NCI-H82 treated with DMSO at 0.1 percent for 48 hours (cell line): ENCODE results near the gene MAN1B1.

Experiments used
- DNase-seq: peaks from one replicate; lab custom pipeline; 2025; ENCODE audit not compliant: unreplicated experiment; lab: John Stamatoyannopoulos, UW

Gene MAN1B1

DNA sequence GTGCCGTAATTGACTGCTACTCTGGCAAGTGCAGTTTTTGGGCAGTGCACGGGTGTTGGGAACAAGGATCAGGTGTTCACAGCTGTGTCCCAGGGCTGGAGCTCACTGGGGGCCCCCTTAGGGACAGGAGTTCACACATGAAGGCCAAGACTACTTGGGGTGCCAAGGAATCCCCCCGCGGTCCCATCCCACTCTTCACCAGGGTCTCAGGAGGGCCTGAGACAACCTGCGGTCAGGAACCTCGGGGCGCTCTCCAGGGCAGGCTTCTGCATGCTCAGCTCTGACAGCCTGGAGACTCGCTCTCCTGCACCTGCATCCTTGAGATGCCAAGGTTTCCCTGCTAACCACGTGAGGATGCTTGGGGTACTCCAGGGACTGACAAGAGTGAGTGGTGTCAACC is 2.3 kb upstream of the MAN1B1 start:
- no peak for DNase-seq

DNA sequence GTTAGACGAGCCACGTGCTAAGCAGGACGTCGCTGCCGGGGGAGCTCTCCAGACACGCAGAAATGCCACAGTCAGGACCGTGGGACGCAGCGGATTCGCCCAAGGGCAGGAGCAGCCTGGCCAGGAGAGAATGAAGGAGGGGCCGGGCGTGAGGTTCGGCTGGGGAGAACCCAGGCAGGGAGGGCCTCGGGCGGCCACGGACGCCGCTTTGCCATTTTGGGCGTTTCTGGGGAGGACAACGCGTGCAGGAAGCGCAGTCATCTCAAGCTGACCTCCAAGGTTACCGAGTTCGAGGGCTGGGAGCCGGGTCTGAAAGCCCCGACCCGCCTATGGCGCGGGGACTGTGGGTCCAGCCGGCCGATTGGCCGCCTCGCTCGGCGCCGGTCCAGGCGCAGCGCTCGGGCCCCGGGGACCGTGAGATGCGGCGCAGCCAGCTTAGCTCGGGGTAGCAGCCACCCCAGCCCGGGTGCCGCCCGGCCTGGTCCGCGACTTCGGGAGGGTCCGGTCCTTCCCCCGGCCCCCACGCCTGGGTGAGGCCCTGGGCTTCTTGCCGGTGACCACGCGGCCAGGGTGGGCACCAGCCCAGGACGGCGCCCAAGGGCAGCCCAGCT is 760 bp upstream of the MAN1B1 start:
- no peak for DNase-seq

DNA sequence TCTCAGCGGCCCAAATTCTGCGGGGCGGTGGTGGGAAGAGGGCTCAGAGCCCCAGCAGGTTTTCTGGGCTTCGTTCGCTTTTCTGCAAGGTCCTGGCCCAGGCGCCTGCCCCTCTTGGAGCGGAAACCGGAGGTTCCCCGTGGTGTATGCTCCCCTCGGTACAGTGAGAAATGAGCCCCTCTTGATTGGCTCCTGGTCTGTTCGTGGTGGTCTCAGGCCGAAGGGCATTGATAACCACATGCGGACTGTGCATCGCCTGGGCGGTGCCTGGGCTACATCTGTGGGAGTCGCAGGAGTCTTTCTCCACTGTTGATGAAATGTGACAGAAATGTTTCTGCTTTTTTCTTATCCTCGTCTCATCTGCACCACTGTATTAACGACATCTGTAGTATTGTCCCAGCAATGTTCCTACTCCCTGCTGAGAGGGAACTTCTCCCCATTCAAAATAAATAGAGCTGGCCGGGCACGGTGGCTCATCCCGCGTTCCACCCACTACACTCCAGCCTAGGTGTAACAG is 682 bp downstream of the MAN1B1 start:
- no peak for DNase-seq

DNA sequence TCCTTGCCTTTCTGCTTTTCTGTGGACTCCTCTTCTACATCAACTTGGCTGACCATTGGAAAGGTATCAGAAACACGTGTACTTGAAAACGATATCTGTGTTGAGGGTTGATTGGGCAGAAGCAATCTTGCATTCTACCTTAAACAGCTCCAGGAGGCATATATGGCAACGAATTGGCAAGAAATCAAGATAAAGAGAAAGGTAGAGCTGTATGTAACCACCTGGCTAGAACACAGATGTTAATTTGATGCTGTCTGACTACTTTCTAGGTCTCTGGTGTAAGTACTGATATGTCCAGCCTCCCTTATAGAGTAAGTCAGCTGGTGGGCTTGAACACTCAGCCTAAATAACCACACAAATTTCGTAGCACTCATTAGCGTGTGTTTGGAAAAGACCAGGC is 1.3 kb downstream of the MAN1B1 start:
- no peak for DNase-seq

DNA sequence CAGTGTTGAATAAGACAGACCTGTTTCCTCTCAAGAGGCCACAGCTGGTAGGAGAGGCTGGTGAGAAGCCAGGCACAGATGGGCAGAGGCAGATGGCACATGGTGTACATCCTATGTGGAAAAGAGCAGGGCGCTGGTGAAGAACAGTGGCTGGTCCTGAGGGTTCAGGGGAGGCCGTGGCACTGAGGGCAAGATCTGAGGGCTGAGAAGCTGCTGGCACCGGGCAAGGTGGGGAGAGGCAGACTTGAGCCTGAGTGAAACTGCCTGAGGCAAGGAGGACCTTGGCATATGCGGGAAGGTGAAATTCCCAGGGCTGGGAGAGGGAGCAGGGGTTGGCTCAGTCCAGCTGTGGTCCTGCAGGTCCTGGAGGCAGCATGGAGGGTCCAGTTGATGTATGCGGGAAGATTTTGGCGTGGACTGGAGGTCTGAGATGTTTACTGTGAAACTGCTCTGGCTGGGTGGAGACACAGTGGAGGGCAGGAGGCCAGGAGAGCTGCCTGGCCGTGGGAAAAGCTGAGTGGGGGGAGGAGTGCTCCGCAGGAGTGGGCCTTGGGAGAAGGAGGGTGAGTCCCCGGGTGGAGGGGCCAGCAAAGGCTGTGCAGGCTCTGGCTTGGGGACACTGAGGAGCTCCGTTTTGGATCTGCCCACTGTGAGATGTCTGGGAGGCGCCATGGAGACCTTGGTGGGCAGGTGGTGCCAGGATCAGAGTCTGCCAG is 2.6 kb downstream of the MAN1B1 start:
- DNase-seq = no peak

DNA sequence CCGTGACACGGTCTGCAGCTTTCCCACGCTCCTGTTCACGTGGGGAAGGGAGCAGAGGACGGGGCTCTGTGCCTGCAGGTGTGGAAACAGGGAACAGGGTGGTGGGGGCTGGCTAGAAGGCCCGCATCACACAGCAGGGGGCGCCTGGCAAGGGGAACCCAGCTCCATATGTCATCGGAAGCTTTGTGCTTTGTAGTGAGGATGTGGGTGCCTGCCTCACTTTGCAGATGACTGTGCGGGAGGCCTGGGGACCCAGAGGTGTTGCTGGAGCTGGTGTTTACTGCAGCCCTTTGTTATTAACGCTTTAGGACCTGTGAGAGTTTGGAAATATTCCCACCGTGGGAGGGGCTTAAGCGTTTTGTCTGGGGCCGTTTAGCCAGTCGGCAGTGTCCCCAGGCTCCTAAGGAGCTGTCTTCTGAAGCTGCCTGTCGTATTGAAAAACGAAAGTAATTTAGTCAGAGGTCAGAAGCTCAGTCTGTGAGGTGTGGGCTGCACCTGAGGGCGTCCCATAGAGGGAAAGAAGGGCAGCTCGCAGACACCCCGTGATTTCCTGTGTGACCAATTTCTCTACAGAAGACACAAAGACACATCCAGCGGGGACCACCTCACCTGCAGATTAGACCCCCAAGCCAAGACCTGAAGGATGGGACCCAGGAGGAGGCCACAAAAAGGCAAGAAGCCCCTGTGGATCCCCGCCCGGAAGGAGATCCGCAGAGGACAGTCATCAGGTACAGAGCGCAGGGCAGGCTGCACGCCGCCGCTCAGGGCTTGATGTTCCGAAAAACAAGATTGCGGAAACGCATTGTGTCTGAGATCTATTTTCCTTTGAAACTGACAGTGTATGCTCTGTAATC is 9.1 kb downstream of the MAN1B1 start:
- DNase-seq = no peak

DNA sequence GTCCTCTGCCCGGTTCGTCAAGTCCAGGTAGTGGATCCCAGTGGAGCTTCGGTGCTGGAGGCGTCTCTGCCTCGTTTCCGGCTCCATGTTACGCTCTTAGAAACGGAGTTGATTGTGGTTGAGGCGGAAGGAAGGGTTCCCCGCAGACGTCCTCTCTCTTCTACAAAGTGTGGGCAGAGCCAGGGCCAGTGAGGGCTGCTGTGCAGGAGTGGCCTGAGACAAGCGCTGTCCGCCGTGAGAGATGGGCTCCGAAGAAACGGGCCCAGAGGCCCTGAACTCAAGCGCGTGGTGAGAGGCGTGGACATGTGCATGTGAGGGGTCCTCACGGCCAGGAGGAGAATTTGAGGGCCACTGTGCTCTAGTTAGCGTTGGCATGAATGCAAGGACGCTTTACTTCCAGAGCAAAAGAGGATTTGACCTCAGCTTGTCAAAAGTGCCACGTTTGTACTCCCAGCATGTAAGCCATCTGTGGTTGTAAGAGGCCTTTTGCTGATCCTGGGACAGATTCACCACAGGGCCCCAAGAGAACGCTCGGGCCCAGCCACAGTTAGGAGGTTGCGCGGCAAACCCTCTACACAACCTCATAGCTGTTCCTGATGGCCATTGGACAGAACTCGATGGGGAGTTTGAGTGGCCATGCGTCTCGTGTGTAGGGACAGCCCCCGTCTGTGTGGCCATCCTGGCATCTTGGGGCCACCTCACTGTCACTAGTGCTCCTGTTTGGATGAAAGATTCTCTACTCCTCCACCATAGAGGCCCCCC is 10.2 kb downstream of the MAN1B1 start:
- no peak for DNase-seq

DNA sequence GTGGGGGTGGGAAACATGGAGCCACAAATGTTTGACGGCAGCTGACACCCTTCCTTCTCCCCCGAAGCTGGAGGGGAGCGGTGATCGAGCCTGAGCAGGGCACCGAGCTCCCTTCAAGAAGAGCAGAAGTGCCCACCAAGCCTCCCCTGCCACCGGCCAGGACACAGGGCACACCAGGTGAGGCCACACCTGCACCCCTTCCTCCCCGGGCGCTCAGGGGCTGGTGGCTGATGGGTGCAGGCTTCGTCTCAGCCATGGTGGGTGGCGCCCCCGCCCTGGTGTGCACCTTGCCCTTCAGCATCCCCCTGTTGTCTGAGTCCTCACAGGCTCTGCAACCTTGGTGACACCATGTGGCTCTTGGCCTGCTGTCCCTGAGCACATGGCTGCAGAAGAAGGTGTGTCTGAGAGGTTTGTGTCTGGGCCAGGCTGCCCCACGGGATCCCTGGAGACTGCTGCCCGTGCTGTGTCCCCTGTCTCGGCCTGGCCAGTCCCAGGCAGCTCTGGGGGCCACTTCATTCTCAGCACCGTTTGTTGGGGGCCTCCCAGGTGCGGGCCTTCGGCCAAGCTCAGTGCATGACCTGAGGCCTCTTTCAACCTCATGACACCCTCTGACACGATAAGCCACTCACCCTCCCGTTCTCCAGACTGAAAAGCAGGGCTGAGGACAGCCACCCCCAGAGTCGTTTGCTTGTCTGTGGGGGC is 11.1 kb downstream of the MAN1B1 start:
- no peak for DNase-seq

DNA sequence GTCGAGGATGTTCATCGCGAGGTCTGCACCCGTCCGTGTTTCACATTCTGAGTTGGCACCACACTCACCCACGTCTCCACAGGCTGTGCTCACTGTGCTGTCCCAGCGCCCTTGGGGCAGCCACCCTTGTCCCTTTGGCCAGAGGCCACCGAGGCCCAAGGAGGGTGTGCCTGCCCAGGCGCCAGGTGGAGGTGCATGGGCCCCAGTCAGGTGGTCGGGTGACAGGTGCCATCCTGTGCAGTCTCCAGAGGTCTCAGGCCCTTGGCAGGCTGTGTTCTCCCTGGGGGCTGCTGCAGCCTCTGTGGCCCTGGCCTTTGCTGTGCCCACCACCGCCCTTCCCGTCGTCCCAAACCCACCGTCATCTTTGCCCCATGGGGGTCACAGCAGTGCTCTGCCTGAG is 12.4 kb downstream of the MAN1B1 start:
- no peak for DNase-seq

DNA sequence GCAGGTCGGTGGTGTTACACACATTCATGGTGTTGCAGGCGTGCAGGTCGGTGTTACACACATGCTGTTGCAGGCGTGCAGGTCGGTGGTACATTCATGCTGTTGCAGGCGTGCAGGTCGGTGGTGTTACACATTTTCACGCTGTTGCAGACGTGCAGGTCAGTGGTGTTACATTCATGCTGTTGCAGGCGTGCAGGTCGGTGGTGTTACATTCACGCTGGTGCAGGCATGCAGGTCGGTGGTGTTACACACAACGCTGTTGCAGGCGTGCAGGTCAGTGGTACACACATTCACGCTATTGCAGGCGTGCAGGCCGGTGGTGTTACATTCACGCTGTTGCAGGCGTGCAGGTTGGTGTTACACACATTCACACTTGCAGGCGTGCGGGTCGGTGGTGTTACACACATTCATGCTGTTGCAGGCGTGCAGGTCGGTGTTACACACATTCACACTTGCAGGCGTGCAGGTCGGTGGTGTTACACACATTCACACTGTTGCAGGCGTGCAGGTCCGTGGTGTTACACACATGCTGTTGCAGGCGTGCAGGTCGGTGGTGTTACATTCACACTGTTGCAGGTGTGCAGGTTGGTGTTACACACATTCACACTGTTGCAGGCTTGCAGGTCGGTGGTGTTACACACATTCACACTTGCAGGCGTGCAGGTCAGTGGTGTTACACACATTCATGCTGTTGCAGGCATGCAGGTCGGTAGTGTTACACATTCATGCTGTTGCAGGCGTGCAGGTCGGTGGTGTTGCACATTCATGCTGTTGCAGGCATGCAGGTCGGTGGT is 16.6 kb downstream of the MAN1B1 start:
- DNase-seq = no peak

DNA sequence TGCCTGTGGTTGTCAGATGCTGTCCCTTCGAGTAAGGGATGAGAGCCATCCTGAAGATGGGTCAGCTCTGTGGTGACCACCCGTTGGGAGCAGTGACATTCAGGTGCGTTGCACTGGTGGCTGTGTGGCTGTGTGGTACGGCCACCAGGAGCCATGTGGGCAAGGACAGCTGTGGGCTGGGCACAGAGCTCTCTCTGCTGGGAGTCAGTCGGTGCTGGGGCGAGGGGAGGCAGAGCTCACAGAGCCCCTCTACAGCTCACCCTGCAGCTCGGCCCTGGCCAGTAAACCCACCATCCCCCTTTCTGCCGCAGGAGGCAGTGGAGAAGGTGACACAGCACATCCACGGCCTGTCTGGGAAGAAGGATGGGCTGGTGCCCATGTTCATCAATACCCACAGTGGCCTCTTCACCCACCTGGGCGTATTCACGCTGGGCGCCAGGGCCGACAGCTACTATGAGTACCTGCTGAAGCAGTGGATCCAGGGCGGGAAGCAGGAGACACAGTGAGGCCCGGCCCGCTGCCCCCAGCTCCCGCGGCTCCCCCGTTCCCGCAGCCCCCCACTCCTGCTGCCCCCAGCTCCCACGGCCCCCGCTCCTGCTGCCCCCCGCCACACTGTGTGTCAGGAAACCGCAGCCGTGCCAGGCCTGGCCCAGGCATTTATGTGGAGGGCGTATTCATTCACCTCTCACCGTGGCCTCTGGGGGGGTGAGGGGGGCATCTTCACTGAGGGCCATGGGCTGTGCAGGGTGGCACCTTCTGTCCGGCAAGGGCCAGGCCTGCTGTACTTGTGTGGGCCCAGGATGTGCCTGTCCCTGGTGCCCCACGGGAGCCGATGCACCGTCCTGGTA is 19.3 kb downstream of the MAN1B1 start:
- DNase-seq = no peak

DNA sequence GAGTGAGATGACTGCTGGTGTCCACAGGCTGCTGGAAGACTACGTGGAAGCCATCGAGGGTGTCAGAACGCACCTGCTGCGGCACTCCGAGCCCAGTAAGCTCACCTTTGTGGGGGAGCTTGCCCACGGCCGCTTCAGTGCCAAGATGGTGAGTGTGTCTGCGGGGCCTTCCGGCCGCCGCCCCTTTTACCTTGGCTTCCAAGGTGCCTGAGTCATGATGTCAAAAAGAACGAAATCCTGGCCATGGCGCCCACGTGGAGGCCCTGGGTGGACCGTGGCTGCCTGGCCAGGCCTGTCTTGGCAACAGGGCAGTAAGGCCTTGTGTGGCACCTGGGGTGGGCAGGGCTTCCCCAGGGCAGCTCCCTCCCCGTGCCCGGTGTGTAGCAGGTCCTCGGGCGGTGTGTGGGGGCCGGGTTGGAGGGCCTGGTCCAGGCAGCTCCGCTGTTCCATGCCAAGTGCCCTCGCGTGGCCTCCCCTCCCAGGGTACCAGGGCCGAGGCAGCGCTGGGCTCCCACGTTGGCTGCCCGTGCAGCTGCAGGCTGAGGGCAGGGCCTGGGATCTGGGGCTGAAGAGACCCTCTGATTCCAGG is 20.0 kb downstream of the MAN1B1 start:
- no peak for DNase-seq

DNA sequence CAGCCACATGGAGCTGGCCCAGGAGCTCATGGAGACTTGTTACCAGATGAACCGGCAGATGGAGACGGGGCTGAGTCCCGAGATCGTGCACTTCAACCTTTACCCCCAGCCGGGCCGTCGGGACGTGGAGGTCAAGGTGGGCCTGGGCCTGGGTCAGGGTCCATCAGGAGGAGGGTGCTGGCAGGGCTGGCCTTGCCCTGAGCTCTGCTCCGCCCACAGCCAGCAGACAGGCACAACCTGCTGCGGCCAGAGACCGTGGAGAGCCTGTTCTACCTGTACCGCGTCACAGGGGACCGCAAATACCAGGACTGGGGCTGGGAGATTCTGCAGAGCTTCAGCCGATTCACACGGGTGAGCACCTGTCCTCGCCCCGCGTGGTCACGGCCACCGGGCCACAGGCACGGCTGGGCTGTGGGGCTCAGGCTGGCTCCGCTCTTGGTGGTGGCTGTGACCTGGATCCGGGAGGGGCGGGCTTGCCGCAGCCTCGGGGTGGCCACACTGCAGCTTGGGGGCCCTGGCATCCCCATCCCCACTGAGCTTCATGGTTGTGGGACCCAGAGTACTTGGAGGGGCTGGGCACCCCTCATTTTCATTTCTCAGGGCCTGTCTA is 20.6 kb downstream of the MAN1B1 start:
- DNase-seq = no peak

DNA sequence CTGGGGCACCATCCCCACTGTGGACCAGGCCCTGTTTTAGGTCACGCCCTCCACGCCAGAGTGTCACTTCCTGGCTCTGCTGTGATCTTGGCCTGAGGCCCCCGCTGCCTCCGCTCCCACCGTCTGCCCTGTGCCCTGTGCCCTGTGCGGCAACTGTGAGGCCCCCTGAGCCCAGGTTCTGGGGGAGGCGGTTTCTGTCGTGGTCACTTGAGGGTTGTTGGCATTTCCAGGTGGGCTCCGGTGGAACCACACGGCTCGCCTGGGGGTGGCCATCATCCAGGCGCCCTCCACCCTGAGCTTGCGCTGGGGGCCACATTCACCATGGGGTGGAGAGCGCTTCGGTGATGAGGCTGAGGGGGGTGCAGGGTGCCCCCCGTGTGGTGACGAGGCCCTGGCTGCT is 21.2 kb downstream of the MAN1B1 start:
- DNase-seq = no peak

DNA sequence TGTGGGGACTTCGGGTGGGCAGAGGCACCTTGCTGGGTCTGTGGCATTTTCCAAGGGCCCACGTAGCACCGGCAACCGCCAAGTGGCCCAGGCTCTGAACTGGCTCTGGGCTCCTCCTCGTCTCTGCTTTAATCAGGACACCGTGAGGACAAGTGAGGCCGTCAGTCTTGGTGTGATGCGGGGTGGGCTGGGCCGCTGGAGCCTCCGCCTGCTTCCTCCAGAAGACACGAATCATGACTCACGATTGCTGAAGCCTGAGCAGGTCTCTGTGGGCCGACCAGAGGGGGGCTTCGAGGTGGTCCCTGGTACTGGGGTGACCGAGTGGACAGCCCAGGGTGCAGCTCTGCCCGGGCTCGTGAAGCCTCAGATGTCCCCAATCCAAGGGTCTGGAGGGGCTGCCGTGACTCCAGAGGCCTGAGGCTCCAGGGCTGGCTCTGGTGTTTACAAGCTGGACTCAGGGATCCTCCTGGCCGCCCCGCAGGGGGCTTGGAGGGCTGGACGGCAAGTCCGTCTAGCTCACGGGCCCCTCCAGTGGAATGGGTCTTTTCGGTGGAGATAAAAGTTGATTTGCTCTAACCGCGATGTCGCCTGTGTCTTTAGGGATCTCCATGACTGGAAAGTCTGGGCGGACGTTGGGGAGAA is 21.9 kb downstream of the MAN1B1 start:
- no peak for DNase-seq

DNA sequence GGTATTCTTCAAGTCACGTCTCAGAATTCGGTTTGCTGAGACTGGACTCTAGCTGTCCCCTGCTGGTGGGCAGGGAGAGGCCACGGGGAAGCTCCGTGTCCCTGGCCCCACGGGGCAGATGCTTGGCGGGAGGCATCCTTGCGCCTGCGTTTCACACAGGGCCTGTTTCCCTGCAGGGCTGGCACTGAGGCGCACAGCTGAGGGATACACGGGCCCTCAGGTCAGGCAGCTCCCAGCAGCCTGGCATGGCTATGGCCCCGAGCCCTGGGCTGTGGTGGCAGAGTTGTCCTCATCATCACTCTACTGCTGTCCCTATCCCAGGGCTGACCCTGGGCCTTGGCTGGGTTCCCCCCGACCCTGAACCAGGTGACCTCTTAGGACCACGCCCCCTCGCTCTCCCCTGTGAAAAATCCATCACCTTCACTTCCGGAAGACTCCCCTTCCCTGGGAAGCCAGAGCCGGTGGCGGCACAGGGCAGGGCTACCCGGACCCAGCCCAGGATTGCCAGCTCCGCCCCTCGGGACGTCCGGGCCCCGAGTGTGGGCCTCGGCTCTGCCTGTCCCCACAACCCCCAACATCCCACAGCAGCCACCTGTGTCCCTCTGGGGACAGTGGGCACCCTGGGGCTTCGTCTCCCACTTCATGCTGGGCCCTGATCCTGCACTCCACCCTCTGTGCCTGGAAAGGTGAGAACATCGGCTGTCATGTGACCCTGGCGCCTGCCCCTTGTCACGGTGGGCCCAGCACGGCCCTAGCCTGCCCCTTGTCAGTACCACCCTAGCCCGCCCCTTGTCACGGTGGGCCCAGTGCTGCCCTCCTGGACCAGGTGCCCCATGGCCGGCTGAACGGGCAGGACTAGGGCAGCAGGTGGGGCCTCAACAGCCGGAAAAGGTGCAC is 22.7 kb downstream of the MAN1B1 start:
- no peak for DNase-seq
